Putamen (tissue), 1 donor: ENCODE measurements around the gene PPP2R3A.
"Not testable (repeated sequence)": the region's sequence is repeated elsewhere in the genome, so short reads cannot be mapped to it uniquely, and the experiment has no call there.

Experiments used
- DNase-seq: peaks from one replicate; pipeline ENCODE4 v3.0.0-alpha.2; 2016; ENCODE audit warnings: low spot score

PPP2R3A gene

GRCh38 chr3:136106101-136106500 is 140.6 kb downstream of the PPP2R3A start:
- no peak for DNase-seq

- DNase-seq = no peak
Observed at GRCh38 chr3:136109499-136109898, 144.0 kb downstream of the PPP2R3A start.

- no peak for DNase-seq
Observed at GRCh38 chr3:136110481-136110880, 145.0 kb downstream of the PPP2R3A start.

GRCh38 chr3:136114421-136114820 is 148.9 kb downstream of the PPP2R3A start:
- DNase-seq = no peak

GRCh38 chr3:136119332-136119731 is 153.8 kb downstream of the PPP2R3A start:
- not testable (repeated sequence) for DNase-seq

GRCh38 chr3:136119783-136120182 is 154.3 kb downstream of the PPP2R3A start:
- not testable (repeated sequence) for DNase-seq

GRCh38 chr3:136120373-136121348 is 155.1 kb downstream of the PPP2R3A start:
- no peak for DNase-seq

- DNase-seq = no peak
Observed at GRCh38 chr3:136122006-136122405, 156.5 kb downstream of the PPP2R3A start.

GRCh38 chr3:136131647-136132046 is 166.1 kb downstream of the PPP2R3A start:
- DNase-seq = not testable (repeated sequence)

GRCh38 chr3:136134091-136134490 is 168.6 kb downstream of the PPP2R3A start:
- DNase-seq = no peak

- no peak for DNase-seq
Observed at GRCh38 chr3:136135039-136135802, 169.7 kb downstream of the PPP2R3A start.

GRCh38 chr3:136136454-136136853 is 170.9 kb downstream of the PPP2R3A start:
- no peak for DNase-seq

- DNase-seq = no peak
Observed at GRCh38 chr3:136141291-136141785, 175.8 kb downstream of the PPP2R3A start.

- DNase-seq = no peak
Observed at GRCh38 chr3:136141891-136142290, 176.4 kb downstream of the PPP2R3A start.

GRCh38 chr3:136142592-136142991 is 177.1 kb downstream of the PPP2R3A start:
- DNase-seq = no peak

GRCh38 chr3:136144397-136144796 is 178.9 kb downstream of the PPP2R3A start:
- DNase-seq = not testable (repeated sequence)

GRCh38 chr3:136146981-136147729 is 181.6 kb downstream of the PPP2R3A start:
- DNase-seq = no peak

- no peak for DNase-seq
Observed at GRCh38 chr3:136149667-136150066, 184.1 kb downstream of the PPP2R3A start.

- no peak for DNase-seq
Observed at GRCh38 chr3:136151219-136151618, 185.7 kb downstream of the PPP2R3A start.

- DNase-seq = no peak
Observed at GRCh38 chr3:136152176-136152843, 186.8 kb downstream of the PPP2R3A start.

GRCh38 chr3:136152963-136153362 is 187.4 kb downstream of the PPP2R3A start:
- no peak for DNase-seq
